ENCODE results near the gene OSBPL3.

Gene OSBPL3

DNA sequence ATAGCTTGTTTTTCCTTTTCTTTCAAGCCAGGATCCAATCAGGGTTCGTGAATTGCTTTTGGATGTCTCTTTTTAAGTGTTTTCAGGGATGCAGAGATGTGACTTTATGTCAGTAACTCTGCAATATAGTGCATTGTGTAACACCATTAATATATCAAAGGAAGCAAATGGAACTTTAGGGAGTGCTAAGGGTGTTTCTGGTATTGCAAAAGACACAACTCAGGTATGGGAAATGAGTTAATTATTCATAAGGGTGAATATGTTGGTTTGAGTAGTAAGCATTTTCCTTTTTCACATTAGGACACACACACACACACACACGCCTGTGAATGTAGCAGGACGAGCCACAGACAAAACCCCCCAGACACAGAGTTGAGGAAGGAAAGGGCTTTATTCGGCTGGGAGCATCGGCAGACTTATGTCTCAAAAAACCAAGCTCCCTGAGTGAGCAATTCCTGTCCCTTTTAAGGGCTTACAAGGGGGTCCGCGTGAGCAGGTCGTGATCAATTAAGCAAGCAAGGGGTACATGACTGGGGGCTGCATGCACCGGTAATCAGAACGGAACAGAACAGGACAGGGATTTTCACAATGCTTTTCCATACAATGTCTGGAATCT is 190.9 kb downstream of the OSBPL3 start:
- DNase-seq = no peak

- no peak for DNase-seq
These were observed 191.9 kb downstream of the OSBPL3 start for GRCh38 chr7:24788075-24788474.

- DNase-seq = no peak
These were observed 193.0 kb downstream of the OSBPL3 start for GRCh38 chr7:24786941-24787340.

GRCh38 chr7:24786306-24786705 is 193.7 kb downstream of the OSBPL3 start:
- no peak for DNase-seq

DNA sequence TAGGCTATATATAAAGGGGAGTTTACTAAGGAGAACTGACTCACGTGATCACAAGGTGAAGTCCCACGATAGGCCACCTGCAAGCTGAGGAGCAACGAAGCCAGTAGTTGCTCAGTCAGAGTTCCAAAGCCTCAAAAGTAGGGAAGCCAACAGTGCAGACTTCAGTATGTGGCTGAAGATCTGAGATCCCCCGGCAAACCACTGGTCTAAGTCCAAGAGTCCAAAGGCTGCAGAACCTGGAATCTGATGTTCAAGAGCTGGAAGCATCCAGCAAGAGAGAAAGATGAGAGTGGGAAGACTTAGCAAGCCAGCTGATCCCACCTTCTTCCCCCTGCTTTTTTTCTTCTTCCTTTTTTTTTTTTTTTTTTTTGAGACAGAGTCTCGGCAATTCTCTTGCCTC is 195.7 kb downstream of the OSBPL3 start:
- no peak for DNase-seq

- DNase-seq = no peak
These were observed 196.3 kb downstream of the OSBPL3 start for GRCh38 chr7:24783698-24784097.

GRCh38 chr7:24781106-24781505 is 198.9 kb downstream of the OSBPL3 start:
- no peak for DNase-seq

DNA sequence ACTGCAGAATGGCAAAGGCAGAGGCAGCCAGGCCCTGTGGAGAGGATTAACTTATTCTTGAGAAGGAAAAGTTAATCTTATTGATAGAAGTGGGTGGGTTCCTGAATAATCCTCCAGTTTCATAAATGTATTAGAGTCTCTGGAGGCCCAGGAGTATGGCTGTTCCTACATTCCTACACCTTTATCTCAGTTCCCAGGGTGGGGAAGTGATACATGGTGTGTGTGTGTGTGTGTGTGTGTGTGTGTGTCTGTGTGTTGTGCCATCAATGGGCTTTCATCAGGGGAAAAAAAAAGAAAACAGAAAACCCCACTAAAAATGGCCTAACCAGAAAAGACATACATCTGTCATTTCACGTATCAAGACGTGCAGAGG is 200.7 kb downstream of the OSBPL3 start:
- DNase-seq = no peak

DNA sequence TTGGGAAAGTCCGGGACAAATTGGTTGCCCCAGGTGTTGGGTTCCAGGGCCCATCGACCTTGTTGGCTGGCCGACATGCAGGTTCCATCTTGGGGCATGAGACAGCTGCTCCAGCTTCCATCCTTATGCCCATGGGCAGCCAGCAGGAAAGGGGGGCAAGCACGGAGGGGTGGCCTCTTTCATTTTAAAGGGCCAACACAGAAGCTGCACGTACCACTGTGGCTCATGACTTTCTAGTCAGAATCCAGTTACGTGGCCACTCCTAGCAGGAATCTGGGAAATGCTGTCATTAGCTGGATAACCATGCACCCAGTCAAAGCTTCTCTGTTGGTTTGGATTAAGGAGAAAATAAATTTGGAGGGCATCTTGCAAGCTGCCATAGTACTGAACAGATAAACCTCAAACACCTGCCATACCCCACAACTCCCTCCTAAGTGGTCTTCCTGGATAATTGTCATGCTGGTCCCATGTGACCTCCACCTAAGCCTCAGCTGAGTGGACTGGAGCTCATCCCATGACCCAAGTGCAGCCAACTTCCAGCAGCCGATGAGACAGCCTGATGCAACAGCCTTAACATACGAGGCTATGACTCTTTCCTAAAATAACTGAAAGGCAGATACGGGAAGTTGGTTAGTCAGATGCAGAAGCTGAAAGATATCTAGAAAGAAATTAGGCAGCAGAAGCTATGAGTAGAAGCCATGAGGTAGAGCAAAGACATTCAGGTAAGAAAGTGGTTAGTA is 201.3 kb downstream of the OSBPL3 start:
- no peak for DNase-seq

DNA sequence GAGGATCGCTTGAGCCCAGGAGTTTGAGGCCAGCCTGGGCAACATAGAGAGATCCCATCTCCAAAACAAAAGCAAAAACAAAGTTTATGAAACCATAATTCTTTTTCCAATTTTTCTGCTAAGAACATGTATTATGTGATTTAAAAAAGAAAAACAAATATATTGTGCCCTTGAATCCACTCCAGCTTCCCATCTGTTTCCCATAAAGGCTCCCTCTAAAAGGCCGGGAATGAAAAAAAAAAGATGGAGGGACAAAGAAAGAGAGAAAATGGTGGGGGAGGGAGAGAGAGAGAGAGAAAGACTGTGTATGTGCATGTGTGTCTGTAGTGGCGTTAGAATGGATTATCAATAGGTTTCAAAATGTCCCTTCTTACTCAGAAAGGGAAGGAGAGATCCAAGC is 202.2 kb downstream of the OSBPL3 start:
- DNase-seq = no peak

DNA sequence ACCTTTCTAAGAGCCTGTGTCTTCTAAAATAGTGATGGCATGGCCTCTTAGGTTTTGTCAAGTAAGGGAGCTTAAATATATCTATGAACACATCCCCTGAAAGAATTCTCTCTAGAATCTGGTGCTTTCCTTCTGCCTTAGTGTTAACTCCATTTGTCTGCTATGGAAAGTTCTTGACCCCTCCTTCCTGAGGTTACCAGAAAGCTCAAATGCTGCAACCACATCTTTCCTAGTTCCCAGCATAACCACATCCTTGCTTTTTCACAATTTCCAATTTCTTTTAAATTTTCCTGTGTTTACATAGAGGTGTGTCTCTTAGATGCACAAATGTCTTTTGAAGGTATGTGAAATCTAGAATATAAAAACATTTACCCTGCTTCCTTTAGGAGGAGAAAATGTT is 206.3 kb downstream of the OSBPL3 start:
- no peak for DNase-seq

DNA sequence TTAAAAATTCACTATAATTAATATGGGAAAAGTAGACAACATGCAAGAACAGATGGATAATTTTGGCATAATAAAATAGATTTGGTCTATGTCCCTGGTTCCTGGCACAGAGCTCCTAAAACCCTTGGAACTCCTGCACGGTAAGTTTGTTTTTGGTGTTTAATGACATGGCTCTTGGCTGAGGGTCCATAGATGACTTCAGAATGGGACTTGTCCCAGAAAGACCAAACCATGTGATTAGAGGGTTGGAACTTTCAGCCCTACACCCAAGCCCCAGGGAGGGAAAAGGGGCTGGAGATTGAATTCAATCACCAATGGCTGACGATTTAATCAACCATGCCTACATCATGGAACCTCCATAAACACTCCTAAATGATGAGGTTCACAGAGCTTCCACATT is 210.1 kb downstream of the OSBPL3 start:
- DNase-seq = no peak

- no peak for DNase-seq
These were observed 210.8 kb downstream of the OSBPL3 start for GRCh38 chr7:24769014-24769830.

DNA sequence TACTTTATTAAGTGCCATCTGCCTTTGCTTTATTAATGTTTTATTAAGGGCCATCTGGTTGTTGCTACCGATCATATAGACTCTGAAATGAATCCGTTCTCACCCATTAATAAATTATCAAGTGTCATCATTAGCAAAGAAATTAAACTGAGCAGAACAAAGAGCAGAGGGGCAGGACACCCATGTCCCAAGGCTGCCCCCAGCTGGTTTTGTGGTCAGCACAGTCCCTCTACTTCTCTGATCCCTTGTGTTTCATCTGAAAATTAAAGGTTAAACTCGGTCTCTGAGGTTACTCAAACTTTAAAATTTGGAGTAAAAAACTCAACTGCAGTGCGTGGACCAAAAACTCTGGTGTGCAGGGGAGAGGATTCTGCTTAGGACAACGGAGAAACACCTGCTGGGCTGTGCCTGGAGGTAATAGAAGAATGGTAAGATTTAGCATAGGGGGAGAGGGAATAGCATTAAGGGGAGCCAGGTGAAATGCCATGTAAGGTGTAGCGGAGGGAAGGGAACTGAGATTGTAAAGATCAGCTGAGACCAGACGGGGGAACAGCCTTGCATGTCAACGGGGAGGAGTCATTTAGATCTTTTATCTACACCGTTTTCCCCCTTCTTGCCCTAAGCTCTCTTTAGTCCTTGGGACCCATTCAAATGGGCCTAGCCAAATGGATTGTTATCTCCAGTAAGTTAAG is 212.0 kb downstream of the OSBPL3 start:
- no peak for DNase-seq

GRCh38 chr7:24764972-24765744 is 214.8 kb downstream of the OSBPL3 start:
- DNase-seq = no peak

DNA sequence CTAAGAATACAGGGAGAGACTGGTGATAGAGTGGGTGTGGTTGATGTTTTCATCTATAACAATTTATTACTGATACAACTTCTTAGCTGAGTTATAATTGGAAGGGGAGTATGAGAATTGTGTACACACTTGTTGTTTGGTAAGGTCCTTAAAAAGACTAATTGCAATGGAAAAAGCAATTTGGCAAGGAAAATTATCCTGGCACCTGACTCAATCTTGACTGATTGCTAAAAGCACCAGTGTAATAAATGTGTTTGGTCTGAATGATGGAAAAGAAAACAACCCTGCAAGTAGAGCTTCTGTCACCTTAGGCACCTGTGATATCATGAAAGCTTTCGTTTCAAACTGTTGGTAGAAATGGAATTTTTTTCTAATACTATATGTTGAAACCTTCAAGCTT is 216.0 kb downstream of the OSBPL3 start:
- DNase-seq = no peak

- DNase-seq = no peak
These were observed 216.6 kb downstream of the OSBPL3 start for GRCh38 chr7:24763303-24763901.

DNA sequence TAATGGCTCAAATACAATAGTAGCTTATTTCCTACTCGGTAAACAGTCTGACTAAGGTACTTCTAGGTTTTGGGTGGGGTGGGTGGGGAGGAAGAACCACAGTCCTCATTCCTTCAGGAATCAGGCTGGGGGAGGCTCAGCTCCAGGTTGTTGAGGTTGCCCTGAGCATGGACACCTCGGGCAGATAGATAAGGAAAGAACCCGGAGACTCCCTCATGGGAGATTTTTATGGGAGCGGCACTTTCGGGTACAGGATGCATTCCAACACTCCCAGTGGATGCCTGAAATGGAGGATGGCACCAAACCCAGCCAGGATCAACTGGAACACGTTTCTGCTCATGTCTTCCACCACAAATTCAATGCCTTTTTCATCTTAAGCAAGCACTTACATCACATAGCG is 217.2 kb downstream of the OSBPL3 start:
- DNase-seq = no peak

DNA sequence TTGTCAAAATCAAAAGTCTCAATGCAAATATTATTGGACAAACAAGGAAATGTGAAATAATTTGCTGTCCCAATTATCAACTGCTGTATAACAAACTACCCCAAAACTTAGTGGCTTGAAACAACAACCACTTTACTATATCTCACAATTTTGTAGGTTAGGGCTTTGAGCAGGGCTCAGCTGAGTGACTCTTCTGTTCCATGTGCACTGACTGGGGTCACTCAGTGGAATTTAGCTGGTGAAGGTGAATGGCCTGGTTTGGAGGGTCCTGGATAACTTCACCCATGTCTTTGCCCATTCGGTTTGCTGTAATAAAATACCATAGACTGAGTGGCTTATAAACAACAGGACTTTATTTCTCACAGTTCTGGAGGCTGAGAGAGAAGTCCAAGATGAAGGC is 219.0 kb downstream of the OSBPL3 start:
- DNase-seq = no peak

DNA sequence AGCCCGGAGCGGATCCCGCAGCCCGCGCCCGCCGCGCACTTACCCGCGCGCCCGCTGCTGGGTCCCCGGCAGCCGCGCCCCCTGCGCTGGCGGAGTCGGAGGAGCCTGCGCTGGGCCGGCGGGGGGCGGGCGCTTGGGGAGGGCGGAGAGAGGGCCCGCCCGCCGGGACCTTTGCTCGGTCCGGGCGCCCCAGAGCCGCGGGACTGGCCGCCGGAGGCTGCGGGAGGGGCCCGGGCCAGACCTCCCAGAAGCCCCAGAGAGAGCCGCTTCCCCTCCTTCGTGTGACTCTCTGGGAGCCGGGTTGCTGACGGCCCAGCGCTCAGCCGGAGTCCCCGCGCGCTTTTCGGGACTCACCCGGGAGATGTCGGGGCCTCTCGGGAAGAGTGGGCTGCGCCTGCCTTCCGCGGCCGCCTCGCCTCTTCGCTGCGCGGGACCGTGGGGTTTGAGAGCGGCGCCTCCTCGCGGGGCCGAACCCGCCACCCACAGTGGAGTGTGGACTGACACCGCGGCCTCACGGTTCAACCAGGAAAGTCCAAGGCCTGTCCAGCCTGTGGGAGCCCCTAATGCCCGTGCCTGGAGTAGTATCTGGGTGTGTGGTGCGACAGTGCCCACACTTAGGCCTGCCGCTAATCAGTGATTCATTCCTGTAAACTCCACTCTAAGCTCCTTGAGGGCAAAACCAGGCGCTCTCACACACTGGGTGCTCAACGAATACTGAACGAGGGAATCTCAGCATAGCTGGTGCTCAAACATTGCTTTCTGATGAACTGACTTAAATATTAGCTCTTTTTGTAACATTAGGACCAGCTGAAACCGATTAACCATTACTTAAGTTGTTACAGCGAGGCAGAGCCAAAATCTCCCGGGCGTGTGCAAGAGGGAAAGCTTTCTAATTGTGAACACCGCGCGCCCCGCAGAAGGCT is 222.4 kb downstream of the OSBPL3 start, which contains the start of gene GSDME:
GSDME (minus strand) TSS at position 112 of the 923 bp plus-strand sequence. CDS start 7,690 bp downstream, outside the sequence.
- DNase-seq = no peak
